ENCODE results near the gene RBM42. TPM values are rescaled to one million over a fixed set of nuclear protein-coding genes. Genes with fewer than 3 reads are reported as not detected.

Gene RBM42
- total and polyA plus RNA-seq, 9 of the 15 experiments (the other 6 are each of a cell fraction or from before 2014, with no cell fraction given): 5.7 to 149 (median 32.4) TPM

- TF ChIP-seq, protein P1, sequence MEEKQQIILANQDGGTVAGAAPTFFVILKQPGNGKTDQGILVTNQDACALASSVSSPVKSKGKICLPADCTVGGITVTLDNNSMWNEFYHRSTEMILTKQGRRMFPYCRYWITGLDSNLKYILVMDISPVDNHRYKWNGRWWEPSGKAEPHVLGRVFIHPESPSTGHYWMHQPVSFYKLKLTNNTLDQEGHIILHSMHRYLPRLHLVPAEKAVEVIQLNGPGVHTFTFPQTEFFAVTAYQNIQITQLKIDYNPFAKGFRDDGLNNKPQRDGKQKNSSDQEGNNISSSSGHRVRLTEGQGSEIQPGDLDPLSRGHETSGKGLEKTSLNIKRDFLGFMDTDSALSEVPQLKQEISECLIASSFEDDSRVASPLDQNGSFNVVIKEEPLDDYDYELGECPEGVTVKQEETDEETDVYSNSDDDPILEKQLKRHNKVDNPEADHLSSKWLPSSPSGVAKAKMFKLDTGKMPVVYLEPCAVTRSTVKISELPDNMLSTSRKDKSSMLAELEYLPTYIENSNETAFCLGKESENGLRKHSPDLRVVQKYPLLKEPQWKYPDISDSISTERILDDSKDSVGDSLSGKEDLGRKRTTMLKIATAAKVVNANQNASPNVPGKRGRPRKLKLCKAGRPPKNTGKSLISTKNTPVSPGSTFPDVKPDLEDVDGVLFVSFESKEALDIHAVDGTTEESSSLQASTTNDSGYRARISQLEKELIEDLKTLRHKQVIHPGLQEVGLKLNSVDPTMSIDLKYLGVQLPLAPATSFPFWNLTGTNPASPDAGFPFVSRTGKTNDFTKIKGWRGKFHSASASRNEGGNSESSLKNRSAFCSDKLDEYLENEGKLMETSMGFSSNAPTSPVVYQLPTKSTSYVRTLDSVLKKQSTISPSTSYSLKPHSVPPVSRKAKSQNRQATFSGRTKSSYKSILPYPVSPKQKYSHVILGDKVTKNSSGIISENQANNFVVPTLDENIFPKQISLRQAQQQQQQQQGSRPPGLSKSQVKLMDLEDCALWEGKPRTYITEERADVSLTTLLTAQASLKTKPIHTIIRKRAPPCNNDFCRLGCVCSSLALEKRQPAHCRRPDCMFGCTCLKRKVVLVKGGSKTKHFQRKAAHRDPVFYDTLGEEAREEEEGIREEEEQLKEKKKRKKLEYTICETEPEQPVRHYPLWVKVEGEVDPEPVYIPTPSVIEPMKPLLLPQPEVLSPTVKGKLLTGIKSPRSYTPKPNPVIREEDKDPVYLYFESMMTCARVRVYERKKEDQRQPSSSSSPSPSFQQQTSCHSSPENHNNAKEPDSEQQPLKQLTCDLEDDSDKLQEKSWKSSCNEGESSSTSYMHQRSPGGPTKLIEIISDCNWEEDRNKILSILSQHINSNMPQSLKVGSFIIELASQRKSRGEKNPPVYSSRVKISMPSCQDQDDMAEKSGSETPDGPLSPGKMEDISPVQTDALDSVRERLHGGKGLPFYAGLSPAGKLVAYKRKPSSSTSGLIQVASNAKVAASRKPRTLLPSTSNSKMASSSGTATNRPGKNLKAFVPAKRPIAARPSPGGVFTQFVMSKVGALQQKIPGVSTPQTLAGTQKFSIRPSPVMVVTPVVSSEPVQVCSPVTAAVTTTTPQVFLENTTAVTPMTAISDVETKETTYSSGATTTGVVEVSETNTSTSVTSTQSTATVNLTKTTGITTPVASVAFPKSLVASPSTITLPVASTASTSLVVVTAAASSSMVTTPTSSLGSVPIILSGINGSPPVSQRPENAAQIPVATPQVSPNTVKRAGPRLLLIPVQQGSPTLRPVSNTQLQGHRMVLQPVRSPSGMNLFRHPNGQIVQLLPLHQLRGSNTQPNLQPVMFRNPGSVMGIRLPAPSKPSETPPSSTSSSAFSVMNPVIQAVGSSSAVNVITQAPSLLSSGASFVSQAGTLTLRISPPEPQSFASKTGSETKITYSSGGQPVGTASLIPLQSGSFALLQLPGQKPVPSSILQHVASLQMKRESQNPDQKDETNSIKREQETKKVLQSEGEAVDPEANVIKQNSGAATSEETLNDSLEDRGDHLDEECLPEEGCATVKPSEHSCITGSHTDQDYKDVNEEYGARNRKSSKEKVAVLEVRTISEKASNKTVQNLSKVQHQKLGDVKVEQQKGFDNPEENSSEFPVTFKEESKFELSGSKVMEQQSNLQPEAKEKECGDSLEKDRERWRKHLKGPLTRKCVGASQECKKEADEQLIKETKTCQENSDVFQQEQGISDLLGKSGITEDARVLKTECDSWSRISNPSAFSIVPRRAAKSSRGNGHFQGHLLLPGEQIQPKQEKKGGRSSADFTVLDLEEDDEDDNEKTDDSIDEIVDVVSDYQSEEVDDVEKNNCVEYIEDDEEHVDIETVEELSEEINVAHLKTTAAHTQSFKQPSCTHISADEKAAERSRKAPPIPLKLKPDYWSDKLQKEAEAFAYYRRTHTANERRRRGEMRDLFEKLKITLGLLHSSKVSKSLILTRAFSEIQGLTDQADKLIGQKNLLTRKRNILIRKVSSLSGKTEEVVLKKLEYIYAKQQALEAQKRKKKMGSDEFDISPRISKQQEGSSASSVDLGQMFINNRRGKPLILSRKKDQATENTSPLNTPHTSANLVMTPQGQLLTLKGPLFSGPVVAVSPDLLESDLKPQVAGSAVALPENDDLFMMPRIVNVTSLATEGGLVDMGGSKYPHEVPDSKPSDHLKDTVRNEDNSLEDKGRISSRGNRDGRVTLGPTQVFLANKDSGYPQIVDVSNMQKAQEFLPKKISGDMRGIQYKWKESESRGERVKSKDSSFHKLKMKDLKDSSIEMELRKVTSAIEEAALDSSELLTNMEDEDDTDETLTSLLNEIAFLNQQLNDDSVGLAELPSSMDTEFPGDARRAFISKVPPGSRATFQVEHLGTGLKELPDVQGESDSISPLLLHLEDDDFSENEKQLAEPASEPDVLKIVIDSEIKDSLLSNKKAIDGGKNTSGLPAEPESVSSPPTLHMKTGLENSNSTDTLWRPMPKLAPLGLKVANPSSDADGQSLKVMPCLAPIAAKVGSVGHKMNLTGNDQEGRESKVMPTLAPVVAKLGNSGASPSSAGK (IDR thresholded peaks at IDR 0.05): peak; percentile 95
- no peak for TF ChIP-seq LEF1 (IDR thresholded peaks at IDR 0.05)
- TF ChIP-seq POLR2G (IDR thresholded peaks at IDR 0.05; ENCODE audit: low read depth, low read length): peak; percentile 99
- TF ChIP-seq CBX5 (IDR thresholded peaks at IDR 0.05; ENCODE audit: borderline replicate concordance, low read depth): no peak
- no peak for TF ChIP-seq TAF7 (tag; IDR thresholded peaks at IDR 0.05)
- TF ChIP-seq, protein P2, sequence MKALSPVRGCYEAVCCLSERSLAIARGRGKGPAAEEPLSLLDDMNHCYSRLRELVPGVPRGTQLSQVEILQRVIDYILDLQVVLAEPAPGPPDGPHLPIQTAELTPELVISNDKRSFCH (CRISPR knock-in tag; IDR thresholded peaks at IDR 0.05): no peak
- TF ChIP-seq, protein P2 (tag; IDR thresholded peaks at IDR 0.05): peak; percentile 74; the same call in 1 of the 2 replicates
- TF ChIP-seq COPS2 (conservative IDR thresholded peaks at IDR 0.05): no peak
- TF ChIP-seq ETS1 (conservative IDR thresholded peaks at IDR 0.05; ENCODE audit: control insufficient read depth, low read depth, low read length): peak; percentile 76
- peak; percentile 9; the same call in 1 of the 2 replicates for TF ChIP-seq ZNF24 (IDR thresholded peaks at IDR 0.05)
- peak in 1 of 2 experiments; percentile 87; a peak in 2 of 3 replicates for TF ChIP-seq CBX3 (IDR thresholded peaks at IDR 0.05; ENCODE audit: borderline replicate concordance in 1 of 2, low read length in 2 of 2)
- no peak for TF ChIP-seq RAD51 (IDR thresholded peaks at IDR 0.05; ENCODE audit: borderline replicate concordance, low read depth)
Observed at GRCh38 chr19:35643255-35644205, 14.7 kb downstream of the RBM42 start (continued).

Data from K562 (cell line).